ENCODE measurements around the gene RPS6KA2.

The RPS6KA2 gene

DNA sequence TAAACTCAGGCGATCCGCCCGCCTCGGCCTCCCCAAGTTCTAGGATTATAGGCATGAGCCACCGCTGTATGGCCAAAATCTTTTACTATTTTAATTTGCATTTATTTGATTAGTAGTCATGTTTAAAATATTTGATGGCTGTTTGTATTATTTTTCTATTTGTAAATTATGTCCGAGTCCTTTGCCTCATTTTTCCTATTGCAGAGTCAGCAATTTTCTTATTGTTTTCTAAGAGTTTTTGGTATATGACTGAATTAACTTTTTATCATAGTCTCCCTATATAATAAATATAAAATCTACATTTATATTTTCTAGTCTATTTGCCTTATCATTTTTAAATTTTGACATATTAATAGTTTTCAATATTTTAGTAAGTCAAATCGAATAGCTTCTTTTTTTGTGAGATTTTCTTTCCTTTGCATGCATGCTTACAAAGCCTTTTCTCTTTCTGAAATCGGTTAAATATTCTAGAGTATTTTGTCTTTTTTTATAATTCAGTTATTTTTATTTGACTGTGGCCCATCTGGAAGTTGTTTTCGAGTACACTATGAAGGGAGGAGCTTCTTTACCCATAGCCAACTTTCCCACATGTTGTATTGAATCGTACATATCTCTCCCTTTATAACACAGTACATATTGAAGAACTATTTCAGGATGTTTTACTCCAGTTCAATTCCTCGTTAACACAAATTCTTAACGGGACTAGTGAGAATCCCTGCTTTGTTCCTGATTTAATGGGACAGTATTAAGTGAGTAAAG, 34.5 kb upstream of the RPS6KA2 start:
- H3K27ac ChIP-seq: no peak overlapping the region

DNA sequence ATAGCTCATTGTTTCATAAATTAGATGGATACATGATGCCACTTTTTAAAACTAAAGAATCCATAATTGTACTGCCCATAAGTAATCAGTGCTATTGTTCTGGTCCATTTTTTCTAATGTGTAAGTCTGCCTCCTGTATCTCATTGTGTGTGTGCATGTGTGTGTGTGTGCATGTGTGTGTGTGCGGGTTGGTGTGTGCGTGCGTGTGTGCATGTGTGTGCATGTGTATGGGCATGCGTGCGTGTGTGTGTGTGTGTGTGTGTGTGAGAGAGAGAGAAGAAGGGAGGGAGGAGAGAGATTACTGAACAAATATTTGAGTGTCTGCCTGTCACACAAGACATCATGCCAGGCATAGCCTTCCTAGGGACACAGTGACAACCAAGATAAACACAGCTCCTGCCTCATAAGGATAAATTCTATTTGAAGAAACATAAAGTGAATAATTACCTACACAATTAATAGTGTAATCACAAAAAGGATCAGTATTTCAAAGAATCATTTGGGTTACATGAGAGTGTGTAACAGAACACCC, 33.2 kb upstream of the RPS6KA2 start:
- no peak overlapping the region for H3K27ac ChIP-seq
- TF ChIP-seq, protein P1, sequence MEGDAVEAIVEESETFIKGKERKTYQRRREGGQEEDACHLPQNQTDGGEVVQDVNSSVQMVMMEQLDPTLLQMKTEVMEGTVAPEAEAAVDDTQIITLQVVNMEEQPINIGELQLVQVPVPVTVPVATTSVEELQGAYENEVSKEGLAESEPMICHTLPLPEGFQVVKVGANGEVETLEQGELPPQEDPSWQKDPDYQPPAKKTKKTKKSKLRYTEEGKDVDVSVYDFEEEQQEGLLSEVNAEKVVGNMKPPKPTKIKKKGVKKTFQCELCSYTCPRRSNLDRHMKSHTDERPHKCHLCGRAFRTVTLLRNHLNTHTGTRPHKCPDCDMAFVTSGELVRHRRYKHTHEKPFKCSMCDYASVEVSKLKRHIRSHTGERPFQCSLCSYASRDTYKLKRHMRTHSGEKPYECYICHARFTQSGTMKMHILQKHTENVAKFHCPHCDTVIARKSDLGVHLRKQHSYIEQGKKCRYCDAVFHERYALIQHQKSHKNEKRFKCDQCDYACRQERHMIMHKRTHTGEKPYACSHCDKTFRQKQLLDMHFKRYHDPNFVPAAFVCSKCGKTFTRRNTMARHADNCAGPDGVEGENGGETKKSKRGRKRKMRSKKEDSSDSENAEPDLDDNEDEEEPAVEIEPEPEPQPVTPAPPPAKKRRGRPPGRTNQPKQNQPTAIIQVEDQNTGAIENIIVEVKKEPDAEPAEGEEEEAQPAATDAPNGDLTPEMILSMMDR (conservative IDR thresholded peaks at IDR 0.05): no peak
- no peak for TF ChIP-seq ZFX (IDR thresholded peaks at IDR 0.05)

More for the DNA sequence above, 34.5 kb upstream of the RPS6KA2 start:
- TF ChIP-seq, protein P1 (conservative IDR thresholded peaks at IDR 0.05): no peak
- no peak for TF ChIP-seq ZFX (IDR thresholded peaks at IDR 0.05)

DNA sequence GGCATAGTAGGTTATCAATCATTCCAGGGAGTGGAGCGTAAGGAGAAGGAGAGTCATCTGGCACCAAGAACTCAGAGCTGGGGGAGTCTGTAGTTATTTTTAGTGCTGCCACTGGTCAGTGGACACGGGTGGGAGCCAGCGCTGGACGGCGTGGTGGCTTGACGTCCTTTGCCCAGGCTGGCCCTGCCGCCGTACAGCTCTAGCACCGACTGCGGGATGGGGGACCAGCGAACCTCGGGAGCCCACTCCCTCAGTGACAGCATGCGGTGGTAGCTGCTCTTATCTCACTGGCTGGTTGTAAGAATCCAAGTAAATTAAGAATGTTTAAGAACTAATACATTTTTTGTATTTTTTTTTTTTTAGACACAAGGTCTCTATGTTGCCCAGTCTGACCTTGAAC, 32.5 kb upstream of the RPS6KA2 start:
- TF ChIP-seq, protein P1 (conservative IDR thresholded peaks at IDR 0.05): no peak
- no peak for TF ChIP-seq ZFX (IDR thresholded peaks at IDR 0.05)
- no peak overlapping the region for H3K27ac ChIP-seq

DNA sequence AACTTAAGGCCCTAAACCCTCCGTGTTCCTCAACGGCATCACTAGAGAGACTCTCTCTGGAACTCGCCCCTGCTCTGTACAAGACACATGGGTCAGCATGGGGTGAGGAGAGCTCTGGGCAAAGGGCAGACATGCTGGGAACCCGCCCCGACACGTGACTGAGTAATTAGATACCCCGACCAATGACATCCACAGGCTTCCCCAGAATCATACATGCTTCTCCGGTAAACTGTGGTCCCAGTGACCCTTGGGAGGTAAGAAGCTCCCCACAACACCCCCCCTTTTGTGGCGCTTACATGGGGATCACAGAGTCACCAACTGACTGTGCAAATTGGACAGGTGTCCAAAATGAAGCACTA, 31.7 kb upstream of the RPS6KA2 start:
- H3K27ac ChIP-seq: no peak overlapping the region

DNA sequence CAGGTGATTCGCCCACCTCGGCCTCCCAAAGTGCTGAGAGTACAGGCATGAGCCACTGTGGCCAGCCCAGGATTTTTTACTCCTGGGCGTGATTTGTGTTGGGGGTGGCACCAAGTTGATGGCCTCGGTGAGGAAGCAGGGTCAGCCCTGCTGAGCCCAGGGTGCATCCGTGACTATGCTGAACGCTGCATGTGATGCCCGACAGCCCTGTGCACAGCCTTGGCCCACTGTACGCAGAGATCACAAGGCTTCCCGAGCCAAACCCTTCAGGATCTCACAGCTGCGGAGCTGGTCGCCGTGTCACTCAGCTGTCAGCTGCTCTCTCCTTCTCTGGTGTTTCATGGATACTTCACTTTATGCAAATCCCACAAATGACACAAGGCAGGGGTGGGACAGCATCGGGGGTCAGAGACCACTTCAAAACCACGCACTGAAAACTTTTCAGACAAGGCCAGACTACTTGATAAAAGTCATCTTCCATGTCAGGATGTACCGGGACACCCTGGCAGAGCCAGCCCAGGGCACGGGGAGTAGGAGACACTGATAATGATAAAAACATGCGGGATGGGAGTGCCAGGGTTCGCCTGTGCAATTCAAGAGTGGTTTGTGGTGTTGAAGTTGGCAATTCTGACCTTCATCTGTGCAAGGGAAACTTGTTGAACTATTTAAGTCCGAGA, 31.2 kb upstream of the RPS6KA2 start:
- no peak for TF ChIP-seq ZFX (IDR thresholded peaks at IDR 0.05)
- TF ChIP-seq, protein P1 (conservative IDR thresholded peaks at IDR 0.05): no peak
- H3K27ac ChIP-seq: no peak overlapping the region

More for the DNA sequence above, 31.7 kb upstream of the RPS6KA2 start:
- TF ChIP-seq, protein P1 (conservative IDR thresholded peaks at IDR 0.05): no peak

DNA sequence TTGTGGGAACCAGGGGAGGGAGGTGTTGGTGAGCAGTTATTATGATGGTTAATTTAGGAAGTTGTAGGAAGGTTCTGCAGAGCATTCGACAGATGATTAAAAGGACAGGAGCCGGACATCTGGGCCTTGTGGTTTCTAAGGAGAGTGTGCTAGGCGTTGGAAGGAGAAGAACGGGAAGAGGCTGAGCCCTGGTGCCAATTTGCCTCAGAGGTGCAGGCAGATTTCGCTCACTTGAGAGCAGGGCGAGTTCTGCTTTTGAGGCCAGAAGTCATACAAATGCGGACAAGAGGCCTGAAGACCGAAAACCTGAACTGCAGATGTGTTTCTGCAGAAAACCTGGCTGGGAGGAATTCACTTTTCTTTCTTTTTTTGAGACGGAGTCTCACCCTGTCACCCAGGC, 30.5 kb upstream of the RPS6KA2 start:
- TF ChIP-seq ZFX (IDR thresholded peaks at IDR 0.05): no peak
- TF ChIP-seq, protein P1 (conservative IDR thresholded peaks at IDR 0.05): no peak
- no peak overlapping the region for H3K27ac ChIP-seq

Measured in C4-2B (cell line).